ENCODE data around the gene SNAPIN. TPM values are rescaled to one million over a fixed set of nuclear protein-coding genes. Genes with fewer than 3 reads are reported as not detected.
A peak's percentile ranks its signal among the peaks of the same experiment; 100 is the strongest.

The SNAPIN gene
- polyA plus RNA-seq, 1 donor (not counting 4 experiments of a cell fraction or from before 2014, with no cell fraction given): 49.4 TPM

- Histone ChIP-seq H3K9me3 (ENCODE audit: control insufficient read depth, low read depth, low read length) (no peaks in the 10 kb centered on the region), H4K20me1 (ENCODE audit: control insufficient read depth, extremely low read depth, insufficient read depth, low read length) (peaks cover 3% of the 10 kb centered on the region), H3K79me2 (ENCODE audit: control insufficient read depth, insufficient read depth, low read length) (peaks cover 76% of the 10 kb centered on the region), H3K4me1 (ENCODE audit: control insufficient read depth, extremely low read depth, insufficient read depth, low read length) (peaks cover 52% of the 10 kb centered on the region), H3K27me3 (ENCODE audit: control insufficient read depth, extremely low read depth, insufficient read depth, low read length) (no peaks in the 10 kb centered on the region), H3K9me1 (ENCODE audit: control insufficient read depth, extremely low read depth, insufficient read depth, low read length) (no peaks in the 10 kb centered on the region), H3K4me2 (ENCODE audit: control insufficient read depth, extremely low read depth, insufficient read depth, low read depth, low read length) (peak overlapping the region; percentile 98), H2AFZ (ENCODE audit: control insufficient read depth, low read length) (no peak overlapping the region), H3K4me3 (ENCODE audit: control insufficient read depth in 2 of 3, extremely low read depth in 1 of 3, insufficient read depth in 2 of 3, low read depth in 1 of 3, low read length in 3 of 3) (peak overlapping the region; percentile 86 to 98 (median 90)), H3K9ac (ENCODE audit: control insufficient read depth, extremely low read depth, insufficient read depth, low read length) (peak overlapping the region; percentile 99), H3K27ac (ENCODE audit: control insufficient read depth, insufficient read depth, low read length) (peak overlapping the region; percentile 98), H3K36me3 (ENCODE audit: control insufficient read depth in 2 of 2, extremely low read depth in 1 of 2, insufficient read depth in 2 of 2, low read length in 2 of 2) (peaks cover 15 to 51% of the 10 kb centered on the region in 2 experiments)
- DNase-seq (ENCODE audit: low read depth, low spot score): no peak
- TF ChIP-seq CTCF (optimal IDR thresholded peaks at IDR 0.05 in 1 of 3, IDR thresholded peaks at IDR 0.05 in 1 of 3, conservative IDR thresholded peaks at IDR 0.05 in 1 of 3; ENCODE audit: extremely low read depth in 1 of 3, insufficient read depth in 2 of 3, low read length in 3 of 3) (no peak), EZH2 (IDR thresholded peaks at IDR 0.05; ENCODE audit: low read length) (no peak)
- FAIRE-seq: peak; percentile 9
- dilution Hi-C loops (cut with MboI; ENCODE audit: extremely low pct_ligation_motif_present, low sequenced_read_pairs): no loop called here
Measured at GRCh38 chr1:153612111-153612754, 46.3 kb upstream of the SNAPIN start.

GRCh38 chr1:153612755-153613331 is 45.7 kb upstream of the SNAPIN start, which contains the start of gene S100A16:
Gene S100A16, minus strand, starts transcription at chr1:153613137. Its CDS starts 4,986 bp downstream, at chr1:153608151.
- no peaks in the 10 kb centered on the region for H3K9me3 ChIP-seq (ENCODE audit: control insufficient read depth, low read depth, low read length)
- H4K20me1 ChIP-seq (ENCODE audit: control insufficient read depth, extremely low read depth, insufficient read depth, low read length): peaks cover 3% of the 10 kb centered on the region
- H2AFZ ChIP-seq (ENCODE audit: control insufficient read depth, low read length): no peak within 1 kb of the TSS
- peak within 1 kb of the TSS; percentile 90 to 100 (median 98) for H3K4me3 ChIP-seq (ENCODE audit: control insufficient read depth in 2 of 3, extremely low read depth in 1 of 3, insufficient read depth in 2 of 3, low read depth in 1 of 3, low read length in 3 of 3)
- peak; percentile 82 for FAIRE-seq
- no peaks in the 10 kb centered on the region for H3K9me1 ChIP-seq (ENCODE audit: control insufficient read depth, extremely low read depth, insufficient read depth, low read length)
- dilution Hi-C loops (cut with MboI; ENCODE audit: extremely low pct_ligation_motif_present, low sequenced_read_pairs): no loop called here
- peaks cover 9 to 45% of the 10 kb centered on the region in 2 experiments for H3K36me3 ChIP-seq (ENCODE audit: control insufficient read depth in 2 of 2, extremely low read depth in 1 of 2, insufficient read depth in 2 of 2, low read length in 2 of 2)
- H3K4me2 ChIP-seq (ENCODE audit: control insufficient read depth, extremely low read depth, insufficient read depth, low read depth, low read length): peak within 1 kb of the TSS; percentile 98
- H3K27me3 ChIP-seq (ENCODE audit: control insufficient read depth, extremely low read depth, insufficient read depth, low read length): no peaks in the 10 kb centered on the region
- H3K4me1 ChIP-seq (ENCODE audit: control insufficient read depth, extremely low read depth, insufficient read depth, low read length): peaks cover 53% of the 10 kb centered on the region
- peaks cover 70% of the 10 kb centered on the region for H3K79me2 ChIP-seq (ENCODE audit: control insufficient read depth, insufficient read depth, low read length)
- no peak for DNase-seq (ENCODE audit: low read depth, low spot score)
- peak within 1 kb of the TSS; percentile 99 for H3K27ac ChIP-seq (ENCODE audit: control insufficient read depth, insufficient read depth, low read length)
- TF ChIP-seq EZH2 (IDR thresholded peaks at IDR 0.05; ENCODE audit: low read length): no peak
- H3K9ac ChIP-seq (ENCODE audit: control insufficient read depth, extremely low read depth, insufficient read depth, low read length): peak within 1 kb of the TSS; percentile 99

Data from keratinocyte (primary cell).